ENCODE data around the gene PTPRJ. TPM values are rescaled to one million over a fixed set of nuclear protein-coding genes. Genes with fewer than 3 reads are reported as not detected.

The PTPRJ gene
- total RNA-seq, 1 donor from 2014 or later: 5.9 TPM

DNA sequence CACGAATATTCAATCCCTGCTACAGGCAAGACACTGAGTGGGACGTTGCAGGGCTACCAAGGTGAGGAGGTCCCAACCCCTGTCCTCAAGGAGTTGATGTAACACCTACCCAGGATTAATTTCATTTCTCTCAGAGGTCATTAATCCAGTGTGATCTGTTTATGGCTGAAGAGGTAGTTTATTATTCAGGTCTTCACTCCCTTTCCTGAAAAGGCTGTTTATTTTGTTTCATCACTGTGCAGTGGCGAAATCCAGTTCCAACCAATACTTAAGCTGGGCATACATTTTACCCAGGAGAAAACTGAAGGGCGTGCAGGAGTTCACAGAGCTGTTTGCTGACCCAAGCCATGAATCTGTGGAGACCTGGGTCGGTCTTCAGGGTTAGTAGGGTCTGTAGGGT is 2.7 kb upstream of the PTPRJ start:
- Histone ChIP-seq H3K4me1 (peaks cover 0 to 28% of the 10 kb centered on the region in 2 donors), H3K4me3 (no peak overlapping the region), H3K27ac (no peak overlapping the region), H3K27me3 (no peaks in the 10 kb centered on the region), H3K36me3 (no peaks in the 10 kb centered on the region), H3K9me3 (no peaks in the 10 kb centered on the region)
- intact Hi-C loops (cut with DNase I): no loop called here
- DNase-seq (ENCODE audit: low spot score in 2 of 2): no peak
- TF ChIP-seq, protein P1, sequence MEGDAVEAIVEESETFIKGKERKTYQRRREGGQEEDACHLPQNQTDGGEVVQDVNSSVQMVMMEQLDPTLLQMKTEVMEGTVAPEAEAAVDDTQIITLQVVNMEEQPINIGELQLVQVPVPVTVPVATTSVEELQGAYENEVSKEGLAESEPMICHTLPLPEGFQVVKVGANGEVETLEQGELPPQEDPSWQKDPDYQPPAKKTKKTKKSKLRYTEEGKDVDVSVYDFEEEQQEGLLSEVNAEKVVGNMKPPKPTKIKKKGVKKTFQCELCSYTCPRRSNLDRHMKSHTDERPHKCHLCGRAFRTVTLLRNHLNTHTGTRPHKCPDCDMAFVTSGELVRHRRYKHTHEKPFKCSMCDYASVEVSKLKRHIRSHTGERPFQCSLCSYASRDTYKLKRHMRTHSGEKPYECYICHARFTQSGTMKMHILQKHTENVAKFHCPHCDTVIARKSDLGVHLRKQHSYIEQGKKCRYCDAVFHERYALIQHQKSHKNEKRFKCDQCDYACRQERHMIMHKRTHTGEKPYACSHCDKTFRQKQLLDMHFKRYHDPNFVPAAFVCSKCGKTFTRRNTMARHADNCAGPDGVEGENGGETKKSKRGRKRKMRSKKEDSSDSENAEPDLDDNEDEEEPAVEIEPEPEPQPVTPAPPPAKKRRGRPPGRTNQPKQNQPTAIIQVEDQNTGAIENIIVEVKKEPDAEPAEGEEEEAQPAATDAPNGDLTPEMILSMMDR (IDR thresholded peaks at IDR 0.05): no peak

DNA sequence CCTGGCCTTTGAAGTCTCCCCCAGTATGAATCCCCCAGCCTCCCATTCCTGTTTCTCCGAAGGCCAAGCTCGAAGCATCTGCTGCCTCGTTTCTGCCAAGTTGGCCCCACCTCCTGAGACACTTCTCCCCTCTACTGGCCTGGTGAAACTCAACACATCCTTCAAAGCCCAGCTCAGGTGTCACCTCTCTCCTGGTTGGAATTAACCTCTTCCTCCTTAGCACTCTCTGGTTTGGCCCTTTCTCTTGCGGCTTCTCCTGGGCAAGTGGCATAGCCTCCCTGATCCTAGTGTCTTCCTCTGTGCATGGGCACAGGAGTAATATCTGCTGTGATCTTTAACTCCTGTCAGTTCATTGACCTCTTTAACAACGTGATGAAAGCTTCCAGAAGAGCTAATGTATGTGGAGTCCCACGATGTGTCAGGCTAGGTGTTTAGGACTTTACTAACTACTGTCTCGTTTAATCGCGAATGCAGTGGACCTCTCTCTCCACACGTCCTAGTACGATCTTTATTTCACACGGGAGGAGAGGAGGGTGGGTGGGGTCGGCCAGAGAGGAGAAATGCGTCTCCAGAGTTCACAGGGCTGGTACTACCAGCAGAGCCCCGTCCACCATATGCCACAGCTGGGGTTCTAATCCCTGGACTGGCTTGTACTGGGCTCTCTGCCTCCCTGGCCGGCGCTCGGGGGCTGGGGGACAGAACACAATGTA is 826 bp upstream of the PTPRJ start:
- Histone ChIP-seq H3K4me3 (peak overlapping the region; percentile 87), H3K9me3 (no peaks in the 10 kb centered on the region), H3K4me1 (peaks cover 0 to 21% of the 10 kb centered on the region in 2 donors), H3K36me3 (no peaks in the 10 kb centered on the region), H3K27ac (peak overlapping the region; percentile 90 to 92), H3K27me3 (no peaks in the 10 kb centered on the region)
- intact Hi-C loops (cut with DNase I): loop anchor here (2.0 to 5.0 kb wide), 4 partner anchors 47 to 132 kb away; partner anchors contain the start of gene NUP160
- DNase-seq (ENCODE audit: low spot score in 2 of 2): no peak
- TF ChIP-seq, protein P1 (IDR thresholded peaks at IDR 0.05): no peak

DNA sequence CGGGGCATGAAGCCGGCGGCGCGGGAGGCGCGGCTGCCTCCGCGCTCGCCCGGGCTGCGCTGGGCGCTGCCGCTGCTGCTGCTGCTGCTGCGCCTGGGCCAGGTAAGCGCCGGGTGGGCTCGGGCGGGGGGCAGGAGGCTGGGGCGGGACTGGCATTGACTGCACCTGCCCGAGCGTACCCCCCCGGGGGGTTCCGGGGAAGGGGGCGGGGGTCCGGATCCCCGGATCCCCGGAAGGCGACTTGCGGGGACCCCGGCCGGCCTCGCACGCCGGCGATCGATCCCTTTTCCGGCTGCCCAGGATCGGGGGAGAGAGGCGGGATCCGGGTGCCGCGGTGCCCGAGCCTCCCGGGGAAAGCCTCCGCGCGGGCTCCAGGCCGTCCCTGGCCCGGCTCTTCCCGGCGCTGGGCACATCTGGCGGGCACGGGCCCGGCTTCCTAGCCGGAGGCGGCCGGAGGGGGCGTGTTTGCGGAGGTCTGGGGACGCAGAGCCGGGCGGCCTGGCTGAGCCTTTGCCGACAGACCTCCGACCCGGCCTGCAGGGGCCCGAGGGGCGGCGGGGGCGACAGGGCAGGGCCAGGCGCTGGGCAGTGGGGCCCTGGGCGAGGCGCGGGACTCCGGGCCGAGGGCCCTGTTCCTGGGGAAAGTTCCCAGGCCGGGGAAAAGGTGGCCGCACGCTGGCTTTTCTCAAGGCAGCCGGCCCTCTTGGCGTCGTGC is 705 bp downstream of the PTPRJ start:
- DNase-seq (ENCODE audit: low spot score in 2 of 2): peak in 1 of 2 donors; percentile 73

DNA sequence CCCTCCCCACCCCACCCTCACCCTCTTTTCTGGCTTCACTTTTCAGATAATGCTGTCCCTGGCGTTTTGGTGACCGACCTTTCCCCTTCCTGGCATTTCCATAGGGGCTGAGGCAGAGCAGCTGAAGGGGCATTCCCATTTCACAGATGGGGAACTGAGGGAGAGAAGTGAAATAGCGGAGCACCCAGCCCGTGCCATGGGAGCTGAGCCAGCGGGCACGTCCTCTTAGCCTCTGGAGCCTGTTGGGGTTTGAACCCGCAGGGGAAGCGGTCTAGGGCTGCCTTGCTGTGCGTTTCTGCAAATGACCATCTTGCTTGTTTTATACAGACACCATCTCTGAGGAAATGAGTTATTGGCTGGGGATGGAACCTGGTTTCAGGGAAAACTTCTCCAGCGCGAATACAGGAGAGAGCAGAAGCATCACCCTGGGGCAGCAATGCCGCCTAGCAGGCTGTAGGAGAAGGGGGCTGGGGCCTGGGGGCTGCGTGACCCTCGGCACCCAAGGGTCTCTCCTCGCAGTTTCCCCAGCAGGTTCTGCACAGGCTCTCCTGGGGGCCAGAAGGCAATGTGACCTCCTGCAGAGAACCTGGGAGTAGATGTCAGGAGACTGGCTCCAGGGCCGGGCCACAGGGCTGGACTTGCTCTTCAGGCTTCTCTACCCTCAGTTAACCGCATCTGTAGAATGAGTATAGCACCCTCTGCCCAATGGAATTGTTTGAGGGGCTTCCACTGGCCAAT is 1.5 kb downstream of the PTPRJ start:
- H3K9me3 ChIP-seq: no peaks in the 10 kb centered on the region
- intact Hi-C loops (cut with DNase I): loop anchor here (2.0 to 5.0 kb wide), 4 partner anchors 49 to 135 kb away; partner anchors contain the start of gene NUP160
- no peak for DNase-seq (ENCODE audit: low spot score in 2 of 2)
- peak overlapping the region; percentile 79 to 92 for H3K27ac ChIP-seq
- TF ChIP-seq, protein P1 (IDR thresholded peaks at IDR 0.05): no peak
- no peaks in the 10 kb centered on the region for H3K36me3 ChIP-seq
- H3K4me1 ChIP-seq: peaks cover 0 to 14% of the 10 kb centered on the region in 2 donors
- H3K4me3 ChIP-seq: peak overlapping the region; percentile 87
- H3K27me3 ChIP-seq: no peaks in the 10 kb centered on the region

More for the DNA sequence above, 705 bp downstream of the PTPRJ start:
- Histone ChIP-seq H3K9me3 (no peaks in the 10 kb centered on the region), H3K27ac (peak overlapping the region; percentile 79 to 92), H3K36me3 (no peaks in the 10 kb centered on the region), H3K27me3 (no peaks in the 10 kb centered on the region), H3K4me3 (peak overlapping the region; percentile 87), H3K4me1 (peaks cover 0 to 14% of the 10 kb centered on the region in 2 donors)
- TF ChIP-seq, protein P1 (IDR thresholded peaks at IDR 0.05): peak in 1 of 3 experiments; percentile 32
- intact Hi-C loops (cut with DNase I): loop anchor here (2.0 to 5.0 kb wide), 4 partner anchors 48 to 134 kb away; partner anchors contain the start of gene NUP160

DNA sequence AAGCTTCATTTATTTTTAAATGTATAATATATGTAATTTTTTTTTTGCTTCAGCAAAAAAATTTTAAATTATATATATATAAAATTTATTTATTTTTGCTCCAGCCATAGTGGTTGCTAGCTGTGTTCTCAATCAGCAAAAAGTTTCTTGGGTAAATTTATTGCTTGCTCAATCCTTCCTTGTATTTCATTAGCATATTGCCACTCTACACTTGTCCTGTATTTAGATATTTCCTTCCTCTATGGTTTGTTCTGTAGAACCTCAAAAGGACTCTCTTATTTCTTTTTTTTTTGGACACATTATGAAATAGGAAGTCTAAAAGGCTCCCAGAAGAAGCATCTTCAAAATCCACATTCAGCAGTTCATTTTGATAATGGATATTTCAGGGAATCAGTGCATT is 2.3 kb downstream of the PTPRJ start:
- no peaks in the 10 kb centered on the region for H3K9me3 ChIP-seq
- TF ChIP-seq, protein P1 (IDR thresholded peaks at IDR 0.05): no peak
- DNase-seq (ENCODE audit: low spot score in 2 of 2): no peak
- H3K27me3 ChIP-seq: no peaks in the 10 kb centered on the region
- intact Hi-C loops (cut with DNase I): loop anchor here (5.0 kb wide), 2 partner anchors 80 to 135 kb away; partner anchors contain the start of gene NUP160
- peaks cover 0 to 14% of the 10 kb centered on the region in 2 donors for H3K4me1 ChIP-seq
- H3K27ac ChIP-seq: no peak overlapping the region
- H3K4me3 ChIP-seq: no peak overlapping the region
- H3K36me3 ChIP-seq: no peaks in the 10 kb centered on the region

Data from ascending aorta (tissue), 2 donors.